PC-3 (cell line): ENCODE results near the gene GGA3.

Source experiments
- CTCF ChIP-seq: fragments of 300-600 bp; sonication (generic); conservative IDR thresholded peaks from 2 replicates; pipeline ENCODE4 v1.5.1; 2017; ENCODE audit warnings: antibody characterized with exemption, low read depth, mild to moderate bottlenecking, low read length
- EZH2 ChIP-seq: fragments of 300-600 bp; sonication (generic); IDR thresholded peaks from one replicate; pipeline ENCODE4 v1.6.1; 2017; ENCODE audit warnings: antibody characterized with exemption, mild to moderate bottlenecking, low read length; ENCODE audit not compliant: unreplicated experiment

DNA sequence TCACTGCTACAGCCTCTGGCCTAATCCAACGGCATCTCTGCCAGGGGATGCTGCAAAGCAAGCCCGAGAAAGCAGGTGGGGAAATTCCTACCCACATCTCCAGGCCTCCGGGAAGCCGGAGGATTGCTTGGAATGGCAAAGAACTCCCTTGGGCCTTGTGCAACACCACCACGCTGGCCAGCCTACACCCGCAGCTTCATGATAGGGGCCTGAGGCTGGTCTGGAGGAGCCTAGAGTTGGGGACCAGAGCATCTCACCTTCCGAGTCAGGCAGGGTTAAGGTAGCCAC is 20.3 kb downstream of the GGA3 start:
- TF ChIP-seq CTCF (no peak), EZH2 (no peak)
